ENCODE measurements around the gene ADGRD2.

Gene ADGRD2

DNA sequence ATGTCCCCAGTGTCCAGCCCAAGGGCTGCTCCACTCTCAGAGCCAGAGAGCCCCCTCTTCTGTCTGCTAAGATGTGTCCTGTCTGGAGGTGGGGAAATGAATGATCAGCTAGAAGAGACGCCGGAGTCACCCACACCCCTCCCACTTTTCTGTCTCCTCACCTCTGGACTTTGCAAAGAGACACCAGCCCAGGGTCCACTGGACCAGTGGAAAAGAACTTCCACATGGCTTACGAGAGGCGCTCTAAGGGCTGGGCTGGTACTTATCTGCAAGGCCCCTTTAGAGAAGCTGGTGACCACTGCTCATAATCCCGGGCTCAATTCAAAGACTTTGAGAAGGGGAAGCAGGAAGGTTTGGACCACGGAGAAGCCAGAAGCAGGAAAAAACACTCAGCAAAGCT is 47.8 kb downstream of the ADGRD2 start:
- no peak for DNase-seq

DNA sequence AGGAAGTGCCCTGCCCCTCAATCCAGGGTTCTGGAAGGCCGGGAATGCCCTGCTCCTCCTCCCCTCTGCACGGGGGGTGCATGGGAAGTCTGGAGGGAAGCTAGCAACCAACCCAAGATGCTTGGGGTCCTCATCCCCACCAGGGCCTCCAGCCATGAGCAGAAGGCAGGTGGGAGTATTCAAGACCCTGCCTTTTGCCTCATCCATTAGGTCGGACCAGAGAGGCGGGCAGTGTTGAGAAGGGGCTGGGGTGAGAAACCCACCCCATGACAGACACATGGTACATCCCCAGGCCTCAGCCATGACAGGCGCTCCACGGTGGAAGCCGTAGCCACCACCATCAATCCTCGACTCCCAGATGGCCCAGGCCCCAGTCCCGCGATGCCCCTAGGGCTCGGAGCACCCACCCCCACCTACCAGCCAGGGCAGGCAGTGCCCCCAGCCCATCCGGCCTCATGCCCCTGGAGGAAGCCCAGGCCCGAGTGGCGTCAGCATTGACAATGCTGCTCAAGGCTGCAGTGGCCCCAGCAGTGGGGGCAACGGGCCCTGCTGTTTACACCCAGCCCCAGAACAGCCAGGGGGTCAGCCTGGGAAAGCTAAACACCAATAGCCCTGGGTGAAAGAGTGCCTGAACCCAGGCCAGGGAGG is 48.4 kb downstream of the ADGRD2 start:
- no peak for DNase-seq

DNA sequence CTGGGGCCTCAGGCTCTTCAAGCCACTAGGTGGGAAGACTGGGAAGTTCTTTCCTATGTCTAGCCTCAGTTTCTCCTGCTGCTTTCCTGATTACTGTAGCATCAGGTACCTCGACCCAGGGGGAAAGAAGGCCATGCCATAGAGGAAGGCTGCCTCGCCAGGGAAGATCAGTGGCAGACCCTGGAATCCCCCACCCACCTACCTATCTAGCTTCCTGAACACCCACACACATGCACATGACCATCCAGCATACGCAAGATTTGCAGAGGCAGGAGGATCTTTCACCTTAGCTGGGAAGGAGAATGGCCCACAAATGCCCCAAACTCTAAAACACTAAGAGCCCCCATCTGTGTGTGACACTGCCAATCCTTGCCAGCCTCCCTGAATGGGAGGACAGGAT is 49.0 kb downstream of the ADGRD2 start:
- no peak for DNase-seq

DNA sequence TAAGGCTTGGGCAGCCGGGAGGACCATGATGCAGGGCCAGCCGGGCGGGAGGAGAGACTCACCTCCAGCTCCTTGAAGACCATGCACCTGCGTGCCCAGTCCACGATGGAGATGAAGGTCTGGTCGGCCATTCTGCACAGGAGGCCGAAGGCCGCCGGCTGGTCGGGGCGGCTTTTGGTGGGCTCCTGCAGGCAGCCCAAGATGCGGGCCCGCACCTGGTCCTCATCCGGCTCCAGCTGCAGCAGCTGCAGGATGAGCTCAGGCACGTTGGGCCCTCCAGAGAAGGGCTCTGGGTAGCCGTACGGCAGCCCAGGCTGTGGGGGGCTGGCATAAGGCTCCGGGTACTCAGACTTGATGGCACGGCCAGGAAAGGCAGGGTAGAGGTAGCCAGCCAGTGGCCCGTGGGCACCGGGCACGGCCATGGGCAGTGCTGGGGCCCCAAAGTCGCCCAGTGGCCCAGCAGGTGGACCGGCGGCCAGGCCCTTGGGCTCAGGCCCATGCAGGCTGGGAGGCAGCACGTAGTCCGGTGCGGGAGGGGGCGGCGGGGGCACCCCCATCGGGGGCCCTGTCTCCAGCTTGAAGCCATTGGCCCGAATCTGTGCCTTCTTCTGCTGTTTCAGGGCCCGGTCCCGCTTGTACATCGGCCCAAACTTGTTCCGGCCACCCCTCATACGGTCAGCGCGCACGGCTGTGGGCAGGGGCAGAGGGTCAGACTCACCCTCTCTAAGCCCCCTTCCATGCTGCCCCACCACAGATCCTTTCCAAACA is 50.0 kb downstream of the ADGRD2 start:
- no peak for DNase-seq

DNA sequence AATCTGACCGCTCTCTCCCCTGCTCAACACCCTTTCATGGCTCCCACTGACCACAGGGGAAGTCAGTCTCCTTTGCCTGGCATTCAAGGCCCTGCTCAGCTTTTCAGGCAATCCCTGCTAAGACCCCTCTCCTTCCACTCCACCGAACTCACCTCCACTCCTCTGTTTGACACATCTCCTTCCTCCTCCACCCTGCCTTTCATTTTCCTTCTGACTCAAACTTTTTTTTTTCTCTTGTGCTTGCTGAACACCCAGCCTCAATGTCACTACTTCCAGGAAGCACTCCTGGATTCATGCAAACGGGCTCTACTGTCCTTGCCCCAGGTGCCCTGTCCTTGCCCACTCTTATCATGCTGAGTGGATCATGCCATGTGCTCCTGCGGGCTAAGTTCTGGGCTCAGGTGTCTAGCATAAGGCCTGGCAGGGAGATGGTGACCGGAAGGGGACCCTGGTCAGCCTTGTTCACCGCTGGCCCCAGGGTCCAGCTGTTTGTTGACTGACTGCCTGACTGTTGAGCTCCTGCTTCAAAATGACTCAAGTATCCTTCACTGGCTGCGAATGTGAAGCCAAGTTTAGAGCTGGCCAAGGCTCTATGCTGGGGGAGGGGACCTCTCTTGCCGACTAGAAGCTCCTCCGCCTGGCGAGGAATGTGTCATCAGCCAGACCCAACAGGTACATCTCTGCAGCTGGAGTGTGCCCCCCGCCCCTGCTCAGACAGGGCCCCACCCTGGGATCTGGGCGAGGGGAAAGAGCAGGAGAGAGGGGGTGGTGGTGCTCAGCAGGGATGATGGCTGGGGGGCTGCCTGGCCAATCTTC is 50.8 kb downstream of the ADGRD2 start:
- no peak for DNase-seq

DNA sequence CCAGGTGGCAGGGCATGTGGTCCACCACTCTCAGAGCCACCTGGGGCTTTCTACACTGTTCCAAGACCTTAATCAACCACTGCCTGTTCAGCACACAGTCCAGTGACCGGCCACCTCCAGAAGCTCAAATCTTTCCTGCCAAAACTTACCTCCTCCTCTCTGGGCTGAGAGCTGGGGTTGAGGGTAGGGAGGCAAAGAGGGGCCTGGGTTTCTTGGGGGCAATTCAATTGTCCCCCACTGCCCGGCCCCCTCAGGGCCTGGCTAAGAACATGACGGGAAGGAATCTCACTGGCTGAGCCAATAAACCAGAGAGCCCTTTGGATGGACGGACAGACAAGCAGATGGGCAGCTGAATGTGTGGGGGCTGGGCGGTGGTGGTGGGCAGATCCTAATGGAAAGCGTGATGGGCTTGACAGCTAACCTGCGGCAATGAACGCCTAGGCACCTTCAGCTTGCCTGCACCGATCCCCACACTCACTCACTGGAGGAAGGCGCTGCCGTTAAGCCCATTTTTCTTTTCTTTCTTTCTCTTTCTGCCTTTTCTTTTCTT is 51.6 kb downstream of the ADGRD2 start:
- no peak for DNase-seq

DNA sequence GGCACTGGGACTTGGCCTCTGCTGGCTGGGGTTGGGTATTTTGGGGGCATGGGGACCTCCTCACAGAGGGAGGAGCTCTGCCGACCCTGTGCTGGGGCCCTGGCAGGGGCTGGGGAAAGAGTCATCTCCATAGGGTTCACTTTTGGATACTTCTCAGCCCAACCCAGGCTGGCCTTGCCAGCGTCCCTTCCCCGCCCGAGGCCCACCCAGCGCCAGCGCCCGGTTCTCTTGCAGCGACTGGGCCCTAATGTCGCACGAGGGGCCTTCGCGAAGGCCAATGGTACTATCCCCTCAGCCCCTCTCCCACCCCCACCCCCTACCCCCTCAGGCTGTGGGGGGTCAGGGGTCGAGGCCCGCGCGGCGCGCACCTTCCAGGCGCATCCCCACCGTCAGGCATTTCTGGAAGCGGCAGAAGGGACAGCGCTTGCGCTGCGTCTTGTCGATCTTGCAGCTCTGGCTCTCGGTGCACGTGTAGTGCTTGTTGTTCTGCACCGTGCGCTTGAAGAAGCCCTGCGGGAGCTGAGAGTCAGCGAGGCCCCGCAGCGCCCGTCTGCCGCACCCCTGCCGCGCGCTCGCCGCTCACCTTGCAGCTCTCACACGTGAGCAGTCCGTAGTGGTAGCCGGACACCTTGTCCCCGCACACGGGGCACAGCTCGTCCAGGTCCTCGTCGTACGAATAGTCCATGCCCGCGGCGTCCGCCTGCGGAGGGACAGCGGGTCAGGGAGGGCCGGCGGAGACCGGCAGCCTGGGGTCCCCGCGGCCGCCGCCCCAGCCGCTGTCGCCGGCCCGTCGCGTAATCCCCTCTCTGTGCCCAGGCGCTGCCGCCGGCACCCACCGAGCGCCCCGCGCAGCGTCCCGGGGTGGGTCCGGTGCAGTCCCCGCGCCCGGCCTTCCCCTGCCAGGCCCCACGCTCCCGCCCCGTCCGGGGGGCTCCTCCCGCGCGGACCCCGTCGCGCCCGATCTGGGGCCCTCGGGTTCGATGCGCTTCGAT is 52.8 kb downstream of the ADGRD2 start:
- DNase-seq: peak; percentile 77

DNA sequence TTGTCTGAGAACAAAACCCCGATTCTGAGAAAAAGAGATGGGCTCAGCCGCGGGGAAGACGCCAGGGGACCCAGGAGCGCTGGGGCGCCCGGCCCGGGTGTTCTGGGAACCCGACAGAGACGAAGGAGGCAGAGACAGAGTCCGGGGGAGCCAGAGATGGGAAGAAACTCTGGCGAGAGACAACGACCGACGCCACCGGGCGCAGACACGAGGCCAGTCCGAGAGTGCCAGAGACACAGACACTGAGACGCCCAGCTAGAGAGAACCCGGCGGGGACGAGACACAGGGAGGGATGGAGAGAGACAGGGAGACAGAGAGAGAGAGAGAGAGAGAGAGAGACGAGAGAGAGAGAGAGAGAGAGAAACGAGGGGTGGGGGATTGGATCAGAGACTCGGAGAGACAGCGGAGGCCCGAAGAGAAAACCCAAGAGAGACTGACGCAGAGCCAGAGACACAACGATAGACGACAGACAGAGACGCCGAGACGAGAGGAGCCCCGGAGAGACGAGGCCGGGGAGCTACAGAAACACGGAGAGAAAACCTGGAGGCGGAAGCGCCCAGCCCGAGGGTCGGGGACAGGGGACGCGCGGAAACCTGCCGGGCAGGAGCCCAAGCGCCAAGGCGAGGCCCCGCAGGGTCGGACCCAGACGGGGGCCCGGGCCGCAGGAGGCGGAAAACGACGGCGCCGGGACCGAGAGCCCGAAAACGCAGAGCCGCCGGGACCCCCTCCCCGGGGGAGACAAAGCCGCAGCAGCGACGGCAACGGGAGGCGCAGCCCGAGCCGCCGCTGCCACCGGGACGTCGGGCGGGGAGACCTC is 53.7 kb downstream of the ADGRD2 start:
- peak; percentile 62 for DNase-seq

DNA sequence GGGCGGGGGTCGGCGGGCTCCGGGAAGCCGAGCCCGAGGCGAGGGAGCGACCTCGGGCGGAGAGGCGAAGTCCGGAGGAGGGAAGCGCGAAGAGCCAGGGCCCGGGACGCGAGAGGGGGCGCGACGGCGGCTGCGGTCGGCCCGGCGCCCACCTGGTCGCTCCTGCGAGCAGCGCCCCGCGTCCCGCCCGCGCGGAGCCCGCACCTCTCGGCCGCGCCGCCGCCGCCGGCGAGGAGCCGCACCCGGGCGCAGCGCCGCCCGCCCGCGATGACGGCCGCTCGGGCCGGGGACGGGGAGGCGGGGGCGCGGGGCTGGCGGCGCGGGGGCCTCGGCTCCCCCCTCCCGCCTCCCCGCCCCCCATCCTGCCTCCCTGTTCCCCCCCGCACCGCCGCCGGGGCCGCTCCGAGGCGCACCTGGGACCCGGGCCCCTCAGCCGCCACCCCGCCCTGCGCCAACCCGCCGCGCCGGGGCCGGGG is 54.3 kb downstream of the ADGRD2 start:
- DNase-seq: no peak

DNA sequence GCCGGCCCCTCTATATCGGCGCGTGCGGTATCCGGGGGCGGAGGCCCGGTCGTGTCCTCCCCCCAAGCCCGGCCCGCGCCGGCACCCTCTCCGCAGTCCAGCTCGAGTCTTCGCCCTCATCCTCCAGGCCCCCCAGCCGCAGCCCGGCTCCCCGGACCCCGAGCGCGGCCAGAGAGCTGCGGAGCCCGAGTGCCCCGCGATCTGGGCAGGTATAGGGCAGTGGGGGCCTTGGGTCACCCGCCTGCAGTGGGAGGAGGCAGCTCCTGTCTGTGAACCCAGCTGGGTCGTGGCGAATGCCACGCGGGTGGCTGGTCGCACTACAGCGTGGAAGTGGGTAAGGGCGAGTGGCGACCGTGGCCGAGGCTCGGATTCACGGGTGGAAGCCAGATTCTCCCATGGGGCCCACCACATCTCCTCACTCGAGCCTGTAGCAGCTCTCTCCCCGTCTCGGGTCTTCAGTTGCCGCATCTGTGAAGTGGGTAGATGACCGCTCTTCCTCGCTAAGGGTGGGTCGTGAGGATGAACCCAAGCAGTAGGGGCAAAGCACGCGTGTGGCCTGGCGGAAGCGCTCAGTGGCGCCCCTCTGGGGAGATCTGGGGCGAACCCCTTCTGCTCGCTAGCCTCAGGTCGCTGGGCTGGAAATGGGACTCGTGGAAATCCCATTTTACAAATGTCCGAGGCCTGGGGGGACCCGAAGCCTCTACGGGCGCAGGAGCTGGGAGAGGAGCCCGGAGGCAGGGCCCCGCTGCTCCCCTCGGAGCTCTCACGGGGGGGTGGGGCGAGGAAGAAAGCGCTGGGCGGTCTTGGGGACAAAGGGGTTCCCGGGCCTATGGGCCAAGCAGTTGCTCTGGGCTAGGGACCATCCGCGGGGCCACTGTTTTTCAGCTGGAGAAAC is 55.0 kb downstream of the ADGRD2 start:
- DNase-seq: peak; percentile 44

DNA sequence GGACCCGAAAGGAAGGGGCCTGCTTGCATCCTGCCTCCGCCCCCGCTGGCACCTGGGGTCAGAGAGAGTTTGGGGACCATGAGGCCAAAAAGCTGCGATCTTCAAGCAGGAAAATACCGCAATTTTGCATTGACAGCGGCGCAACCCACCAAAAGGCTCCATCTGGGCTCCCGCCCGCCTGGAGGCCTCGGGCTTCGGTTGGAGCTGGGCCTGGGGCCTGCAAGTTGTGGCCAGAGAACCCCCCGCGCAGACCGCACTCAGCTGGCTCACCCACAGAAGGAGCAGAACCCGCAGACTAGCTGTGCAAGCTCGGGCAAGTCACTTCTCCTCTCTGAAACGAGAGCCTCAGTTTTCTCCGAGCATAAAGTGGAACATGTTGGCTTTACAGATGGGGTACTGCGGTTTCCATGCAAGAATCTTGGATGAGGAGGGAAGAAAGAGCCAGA is 55.7 kb downstream of the ADGRD2 start:
- DNase-seq: peak; percentile 22

DNA sequence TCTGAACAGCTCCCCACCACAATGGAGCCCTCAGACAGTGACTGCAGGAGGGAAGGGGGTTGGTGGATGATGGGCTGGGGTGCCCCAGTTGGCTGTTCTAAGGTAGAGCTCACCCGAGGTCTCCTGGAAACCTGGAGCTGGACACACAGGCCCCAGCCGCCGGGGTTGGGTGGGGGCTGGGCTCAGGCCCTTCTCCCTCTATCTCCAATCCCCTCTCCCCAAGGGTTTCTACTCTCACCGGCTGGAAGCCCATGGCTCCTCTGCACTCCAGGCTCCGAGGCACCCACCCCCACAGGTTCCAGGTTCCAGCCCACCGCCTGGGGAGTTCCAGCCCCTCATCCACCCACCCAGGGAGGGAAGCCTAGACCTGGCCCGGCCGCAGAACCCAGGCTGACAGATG is 56.2 kb downstream of the ADGRD2 start:
- DNase-seq: peak; percentile 9

DNA sequence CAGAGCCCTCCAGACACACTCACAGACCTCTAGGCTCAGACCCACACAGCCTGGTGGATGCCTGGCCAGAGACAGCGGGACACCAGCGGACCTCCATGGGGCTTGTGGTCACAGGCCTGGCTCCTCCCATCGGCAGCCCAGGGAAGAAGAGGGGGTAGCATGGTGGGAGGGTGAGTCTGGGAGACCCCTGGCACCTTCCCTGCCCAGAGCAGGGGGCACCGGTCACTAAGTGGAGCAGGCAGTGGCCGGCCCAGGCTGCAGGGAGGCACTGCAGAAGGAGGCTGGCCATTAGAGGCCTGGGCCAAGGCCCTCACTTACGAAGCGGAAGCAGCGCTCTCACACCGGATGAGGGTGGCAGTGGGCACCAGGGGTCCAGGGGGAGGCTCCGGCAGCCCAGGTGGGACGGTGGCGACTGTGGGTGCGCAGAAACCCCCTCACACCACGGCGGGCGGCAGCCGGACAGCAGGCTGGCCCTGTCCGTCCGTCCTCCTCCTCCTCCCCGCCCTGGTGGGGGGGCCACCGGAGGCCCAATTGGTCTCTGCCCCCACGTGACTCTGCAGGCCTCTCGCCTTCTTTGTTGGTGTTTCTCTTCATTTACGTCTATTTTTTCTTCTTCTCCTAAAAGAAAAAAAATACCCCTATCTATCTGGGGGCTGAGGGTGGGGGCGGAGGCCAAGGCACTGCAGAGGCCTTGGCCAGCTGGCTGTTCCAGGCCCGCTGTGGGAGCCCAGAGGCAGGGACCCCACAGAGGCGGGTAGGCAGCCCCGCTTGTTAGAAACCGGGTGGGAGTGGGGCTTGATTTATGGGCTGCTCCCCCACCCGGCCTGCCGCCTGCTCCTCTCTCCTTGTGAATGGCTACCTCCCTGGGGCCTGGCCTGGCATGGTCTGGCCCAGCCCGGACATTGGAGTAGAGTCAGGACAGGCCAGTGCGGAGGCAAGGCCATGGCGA is 57.0 kb downstream of the ADGRD2 start, which contains the start of gene NR5A1:
NR5A1 (minus strand) TSS at position 469 of the 949 bp plus-strand sequence. CDS start 4,004 bp downstream, outside the sequence.
- peak; percentile 3 for DNase-seq

DNA sequence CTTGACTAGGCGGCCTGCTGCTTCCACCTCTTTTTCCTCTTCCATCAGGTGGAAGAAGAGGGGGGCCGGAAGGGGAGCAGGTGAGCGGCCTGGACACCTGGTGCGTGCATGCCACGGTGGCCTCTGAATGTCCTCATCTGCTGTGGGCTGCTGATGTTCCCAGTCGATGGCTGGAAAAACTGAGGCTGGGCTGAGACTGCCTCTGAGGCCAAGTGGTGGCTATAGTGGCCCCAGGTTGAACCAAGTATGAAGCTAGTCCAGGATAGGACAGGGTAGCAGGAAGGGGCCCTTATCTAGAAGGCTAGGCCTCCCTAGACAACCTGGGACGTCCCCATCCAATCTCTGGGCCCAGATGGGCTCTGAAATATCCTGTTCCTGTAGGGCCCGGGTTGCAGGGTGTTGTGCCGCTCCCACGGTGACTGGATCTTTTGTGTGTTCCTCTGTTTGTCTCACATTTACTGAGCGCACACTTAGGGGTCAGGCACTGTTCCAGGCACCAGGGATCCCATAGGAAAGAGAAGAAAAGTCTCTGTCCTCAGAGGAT is 57.7 kb downstream of the ADGRD2 start:
- no peak for DNase-seq

DNA sequence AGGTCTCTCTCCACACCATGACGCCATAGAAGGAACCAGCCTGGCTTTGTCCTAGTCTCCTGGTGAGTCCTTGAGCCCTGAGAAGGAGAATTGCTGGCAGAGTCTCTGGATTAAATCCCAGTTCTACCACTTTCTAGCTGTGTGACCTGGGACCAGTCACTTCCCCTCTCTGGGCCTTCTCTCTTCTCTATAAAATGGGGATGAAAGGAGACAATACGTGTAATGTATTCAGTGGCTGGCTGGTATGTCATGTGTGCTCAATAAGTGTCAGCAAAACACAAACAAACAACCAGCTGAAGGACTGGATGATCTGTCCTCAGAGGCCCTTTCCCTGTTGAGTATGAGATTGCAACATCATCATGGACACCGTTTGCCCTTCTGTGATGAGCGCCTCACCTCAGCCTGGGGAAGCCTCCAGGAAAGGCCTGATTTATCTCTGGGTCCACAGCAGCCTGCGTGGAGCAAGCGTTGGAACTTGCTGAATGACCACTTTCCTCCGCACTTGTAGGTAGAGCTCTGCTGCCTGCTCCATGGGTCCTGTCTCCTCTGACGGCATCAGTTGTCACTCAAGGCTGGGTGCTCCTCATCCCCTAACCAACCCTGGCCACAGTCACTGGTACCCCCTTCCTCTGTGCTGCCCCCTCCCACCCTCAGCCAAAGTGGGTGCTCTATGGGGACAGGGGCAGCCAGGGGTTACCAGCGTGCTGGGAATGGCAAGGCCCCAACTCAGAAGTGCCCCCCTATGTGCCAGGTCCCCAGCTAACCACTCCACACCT is 60.6 kb downstream of the ADGRD2 start:
- no peak for DNase-seq

DNA sequence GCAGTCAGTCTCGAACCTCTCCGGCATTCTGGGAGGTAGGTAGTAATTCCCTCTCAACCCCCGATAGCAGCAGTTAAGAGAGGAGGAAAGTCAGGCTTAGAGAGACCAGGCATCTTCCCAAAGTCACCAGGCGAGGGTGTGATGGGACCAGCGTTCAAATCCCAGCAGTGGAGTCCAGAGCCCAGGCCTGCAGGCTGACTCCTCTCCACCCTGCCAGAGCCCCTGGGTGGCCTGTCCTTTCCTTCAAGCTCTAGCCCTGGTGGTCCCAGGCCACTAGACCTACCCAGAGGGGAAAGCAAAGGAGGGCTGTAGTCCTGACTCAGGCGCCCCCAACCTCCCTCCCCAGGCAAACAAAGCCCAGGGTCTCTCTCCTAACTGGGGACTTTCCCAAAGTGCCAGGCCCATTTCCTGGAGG is 61.2 kb downstream of the ADGRD2 start:
- DNase-seq: no peak
